Kidney tubule cell (primary cell): ENCODE measurements around the gene KCNMB2.
A peak's percentile ranks its signal among the peaks of the same experiment; 100 is the strongest.

Experiments used
- DNase-seq: peaks from one replicate; pipeline ENCODE4 v3.0.0-alpha.2; 2018; ENCODE audit warnings: low spot score

KCNMB2 gene

GRCh38 chr3:178752843-178753242, 216.6 kb downstream of the KCNMB2 start:
- DNase-seq, result no peak

- no peak for DNase-seq
These were observed 218.7 kb downstream of the KCNMB2 start for GRCh38 chr3:178754852-178755510.

GRCh38 chr3:178761024-178761423, 224.8 kb downstream of the KCNMB2 start:
- no peak for DNase-seq

GRCh38 chr3:178761461-178761860, 225.2 kb downstream of the KCNMB2 start:
- DNase-seq, result no peak

GRCh38 chr3:178762385-178762784, 226.1 kb downstream of the KCNMB2 start:
- no peak for DNase-seq

GRCh38 chr3:178765472-178765871, 229.2 kb downstream of the KCNMB2 start:
- no peak for DNase-seq

- DNase-seq, result no peak
These were observed 231.3 kb downstream of the KCNMB2 start for GRCh38 chr3:178767581-178767980.

GRCh38 chr3:178768072-178768864, 232.0 kb downstream of the KCNMB2 start:
- DNase-seq, result no peak

GRCh38 chr3:178771511-178771910, 235.3 kb downstream of the KCNMB2 start:
- peak; percentile 21 for DNase-seq

GRCh38 chr3:178772746-178773145, 236.5 kb downstream of the KCNMB2 start:
- DNase-seq, result no peak

- no peak for DNase-seq
These were observed 237.1 kb downstream of the KCNMB2 start for GRCh38 chr3:178773358-178773757.

GRCh38 chr3:178777718-178778411, 241.6 kb downstream of the KCNMB2 start:
- peak; percentile 92 for DNase-seq

GRCh38 chr3:178778589-178778988, 242.4 kb downstream of the KCNMB2 start:
- no peak for DNase-seq

GRCh38 chr3:178785961-178786360, 249.7 kb downstream of the KCNMB2 start:
- DNase-seq, result peak; percentile 45

GRCh38 chr3:178787960-178788359, 251.7 kb downstream of the KCNMB2 start:
- DNase-seq, result no peak

GRCh38 chr3:178794711-178795110, 258.5 kb downstream of the KCNMB2 start:
- DNase-seq, result no peak

GRCh38 chr3:178795349-178795748, 259.1 kb downstream of the KCNMB2 start:
- DNase-seq, result no peak

GRCh38 chr3:178802259-178802658, 266.0 kb downstream of the KCNMB2 start:
- DNase-seq, result no peak

GRCh38 chr3:178802993-178803693, 266.9 kb downstream of the KCNMB2 start:
- peak; percentile 6 for DNase-seq

- no peak for DNase-seq
These were observed 268.4 kb downstream of the KCNMB2 start for GRCh38 chr3:178804606-178805005.

- DNase-seq, result no peak
These were observed 269.5 kb downstream of the KCNMB2 start for GRCh38 chr3:178805741-178806140.

- DNase-seq, result no peak
These were observed 270.4 kb downstream of the KCNMB2 start for GRCh38 chr3:178806651-178807050.
